WTC11 (cell line): Measurements from ENCODE around the gene ZC3H7B. TPM values are rescaled to one million over a fixed set of nuclear protein-coding genes. Genes with fewer than 3 reads are reported as not detected.

Experiments
- ATAC-seq: fragments of 200-7000 bp; cut with Tn5 transposase; 2 replicates; pipeline ENCODE4 v1.10.0; 2021; ENCODE audit warnings: mild to moderate bottlenecking, moderate library complexity
- CTCF ChIA-PET: fragments of 300-600 bp; sonication (Branson Sonifier 250); formaldehyde crosslinking; loops from one replicate; lab custom pipeline; 2021; ENCODE audit warnings: antibody characterized with exemption; lab: Charles Lee
- POLR2A ChIA-PET: fragments of 350-600 bp; sonication (Branson Sonifier 250); formaldehyde crosslinking; loops from one replicate; lab custom pipeline; 2021; ENCODE audit warnings: antibody characterized with exemption; lab: Charles Lee
- DNase-seq: peaks from one replicate; pipeline ENCODE4 v3.0.0; 2021; ENCODE audit warnings: low spot score
- H3K27ac Mint-ChIP-seq: 2 replicates; pipeline ENCODE4 v1.8.0; 2021; ENCODE audit warnings: mixed read lengths
- H3K27me3 Mint-ChIP-seq: 2 replicates; pipeline ENCODE4 v1.8.0; 2021; ENCODE audit warnings: low read depth, mild to moderate bottlenecking, moderate library complexity, mixed read lengths
- H3K36me3 Mint-ChIP-seq: 2 replicates; pipeline ENCODE4 v1.8.0; 2021; ENCODE audit warnings: mixed read lengths
- H3K4me1 Mint-ChIP-seq: 2 replicates; pipeline ENCODE4 v1.8.0; 2022; ENCODE audit warnings: mixed read lengths
- H3K4me3 Mint-ChIP-seq: 2 replicates; pipeline ENCODE4 v1.8.0; 2021; ENCODE audit warnings: mild to moderate bottlenecking, moderate library complexity, mixed read lengths
- H3K9me3 Mint-ChIP-seq: 2 replicates; pipeline ENCODE4 v1.8.0; 2021; ENCODE audit warnings: mixed read lengths
- CBFB ChIP-seq: sonication (generic); formaldehyde crosslinking; IDR thresholded peaks from 2 replicates; pipeline ENCODE4 v1.8.1; 2022; ENCODE audit warnings: mild to moderate bottlenecking, low read depth, missing genetic modification reagents
- ESRRA ChIP-seq: sonication (generic); formaldehyde crosslinking; IDR thresholded peaks from 2 replicates; pipeline ENCODE4 v1.8.1; 2022; ENCODE audit warnings: mild to moderate bottlenecking, missing genetic modification reagents, borderline replicate concordance
- ETV6 ChIP-seq: sonication (generic); formaldehyde crosslinking; IDR thresholded peaks from 2 replicates; pipeline ENCODE4 v1.8.1; 2022; ENCODE audit warnings: mild to moderate bottlenecking, missing genetic modification reagents
- FOXP1 ChIP-seq: sonication (generic); formaldehyde crosslinking; IDR thresholded peaks from 2 replicates; pipeline ENCODE4 v1.8.0; 2022; ENCODE audit warnings: missing genetic modification reagents, mild to moderate bottlenecking, moderate library complexity, borderline replicate concordance
- GABPB1 ChIP-seq: sonication (generic); formaldehyde crosslinking; IDR thresholded peaks from 2 replicates; pipeline ENCODE4 v1.8.1; 2023; ENCODE audit warnings: mild to moderate bottlenecking, missing genetic modification reagents
- HMGA2 ChIP-seq: fragments of 250-450 bp; sonication (Bioruptor Pico); IDR thresholded peaks from 2 replicates; pipeline ENCODE4 v1.4.0; 2021; ENCODE audit warnings: mild to moderate bottlenecking, moderate library complexity
- NFE2L1 ChIP-seq: sonication (generic); formaldehyde crosslinking; IDR thresholded peaks from 2 replicates; pipeline ENCODE4 v1.8.1; 2023; ENCODE audit warnings: missing genetic modification reagents
- RELA ChIP-seq: sonication (generic); formaldehyde crosslinking; IDR thresholded peaks from 2 replicates; pipeline ENCODE4 v1.8.1; 2022; ENCODE audit warnings: missing genetic modification reagents, mild to moderate bottlenecking, borderline replicate concordance
- RORB ChIP-seq: fragments of 250-450 bp; sonication (Bioruptor Pico); IDR thresholded peaks from 2 replicates; pipeline ENCODE4 v1.9.0; 2021; ENCODE audit warnings: mild to moderate bottlenecking
- TEAD1 ChIP-seq: sonication (generic); formaldehyde crosslinking; IDR thresholded peaks from 2 replicates; pipeline ENCODE4 v1.8.0; 2022; ENCODE audit warnings: mild to moderate bottlenecking, missing genetic modification reagents
- ZNF121 ChIP-seq: sonication (generic); formaldehyde crosslinking; IDR thresholded peaks from 2 replicates; pipeline ENCODE4 v1.8.0; 2023; ENCODE audit warnings: missing genetic modification reagents
- ZNF396 ChIP-seq: fragments of 250-450 bp; sonication (Bioruptor Pico); IDR thresholded peaks from 2 replicates; pipeline ENCODE4 v1.8.0; 2021; ENCODE audit warnings: mild to moderate bottlenecking, moderate library complexity, borderline replicate concordance
- total RNA-seq: library from RNA; stranded (reverse); gene quantifications from 3 replicates; pipeline ENCODE4 v1.2.3, GENCODE V29; 2021
- TF ChIP-seq, protein P1 (sequence below): sonication (generic); formaldehyde crosslinking; conservative IDR thresholded peaks from 2 replicates; pipeline ENCODE4 v1.8.1; 2022; ENCODE audit warnings: mild to moderate bottlenecking, missing genetic modification reagents
- TF ChIP-seq, protein P2 (sequence below): sonication (generic); formaldehyde crosslinking; IDR thresholded peaks from 2 replicates; pipeline ENCODE4 v1.8.0; 2023; ENCODE audit warnings: mild to moderate bottlenecking, missing genetic modification reagents
- TF ChIP-seq, protein P3 (sequence below): sonication (generic); formaldehyde crosslinking; IDR thresholded peaks from 2 replicates; pipeline ENCODE4 v1.8.0; 2022; ENCODE audit warnings: mild to moderate bottlenecking, missing genetic modification reagents
- TF ChIP-seq, protein P4 (sequence below): sonication (generic); formaldehyde crosslinking; conservative IDR thresholded peaks from 2 replicates; pipeline ENCODE4 v1.8.1; 2023; ENCODE audit warnings: mild to moderate bottlenecking, low read depth, missing genetic modification reagents, moderate library complexity

Gene ZC3H7B
- total RNA-seq, 1 experiment from 2014 or later, result 64.7 TPM

DNA sequence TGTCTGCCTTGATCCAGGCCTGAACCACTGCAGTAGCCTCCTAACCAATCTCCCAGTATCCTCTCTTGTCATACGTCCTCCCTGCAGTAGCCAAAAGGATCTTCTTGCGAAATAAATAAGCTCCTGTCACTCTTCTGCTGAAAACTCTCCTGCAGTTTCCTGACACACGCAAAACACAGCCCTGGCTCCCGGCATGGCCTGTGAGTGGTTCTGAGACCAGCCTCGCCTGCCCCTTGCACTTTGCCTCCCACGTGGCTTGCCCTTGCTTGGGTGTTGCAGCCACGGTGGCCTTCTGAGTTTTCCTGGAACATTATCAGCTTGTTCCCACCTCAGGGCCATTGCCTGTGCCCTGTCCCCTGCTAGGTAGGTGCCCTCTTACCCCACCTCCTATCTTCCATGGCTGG, 7.2 kb downstream of the ZC3H7B start:
- ATAC-seq (no peak), DNase-seq (no peak)
- H3K4me3 Mint-ChIP-seq, result no peak overlapping the region
- peaks cover 24% of the 10 kb centered on the region for H3K4me1 Mint-ChIP-seq
- peaks cover 3% of the 10 kb centered on the region; the same call in 1 of the 2 replicates for H3K9me3 Mint-ChIP-seq
- TF ChIP-seq, protein P1, sequence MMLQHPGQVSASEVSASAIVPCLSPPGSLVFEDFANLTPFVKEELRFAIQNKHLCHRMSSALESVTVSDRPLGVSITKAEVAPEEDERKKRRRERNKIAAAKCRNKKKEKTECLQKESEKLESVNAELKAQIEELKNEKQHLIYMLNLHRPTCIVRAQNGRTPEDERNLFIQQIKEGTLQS (CRISPR knock-in tag), result no peak
- TF ChIP-seq RELA (no peak), GABPB1 (peak; percentile 80; the same call in 1 of the 2 replicates)
- TF ChIP-seq, protein P2, sequence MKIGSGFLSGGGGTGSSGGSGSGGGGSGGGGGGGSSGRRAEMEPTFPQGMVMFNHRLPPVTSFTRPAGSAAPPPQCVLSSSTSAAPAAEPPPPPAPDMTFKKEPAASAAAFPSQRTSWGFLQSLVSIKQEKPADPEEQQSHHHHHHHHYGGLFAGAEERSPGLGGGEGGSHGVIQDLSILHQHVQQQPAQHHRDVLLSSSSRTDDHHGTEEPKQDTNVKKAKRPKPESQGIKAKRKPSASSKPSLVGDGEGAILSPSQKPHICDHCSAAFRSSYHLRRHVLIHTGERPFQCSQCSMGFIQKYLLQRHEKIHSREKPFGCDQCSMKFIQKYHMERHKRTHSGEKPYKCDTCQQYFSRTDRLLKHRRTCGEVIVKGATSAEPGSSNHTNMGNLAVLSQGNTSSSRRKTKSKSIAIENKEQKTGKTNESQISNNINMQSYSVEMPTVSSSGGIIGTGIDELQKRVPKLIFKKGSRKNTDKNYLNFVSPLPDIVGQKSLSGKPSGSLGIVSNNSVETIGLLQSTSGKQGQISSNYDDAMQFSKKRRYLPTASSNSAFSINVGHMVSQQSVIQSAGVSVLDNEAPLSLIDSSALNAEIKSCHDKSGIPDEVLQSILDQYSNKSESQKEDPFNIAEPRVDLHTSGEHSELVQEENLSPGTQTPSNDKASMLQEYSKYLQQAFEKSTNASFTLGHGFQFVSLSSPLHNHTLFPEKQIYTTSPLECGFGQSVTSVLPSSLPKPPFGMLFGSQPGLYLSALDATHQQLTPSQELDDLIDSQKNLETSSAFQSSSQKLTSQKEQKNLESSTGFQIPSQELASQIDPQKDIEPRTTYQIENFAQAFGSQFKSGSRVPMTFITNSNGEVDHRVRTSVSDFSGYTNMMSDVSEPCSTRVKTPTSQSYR, result no peak
- H3K36me3 Mint-ChIP-seq, result peaks cover 18% of the 10 kb centered on the region
- POLR2A ChIA-PET, result no interaction called here
- peak overlapping the region; percentile 39 for H3K27ac Mint-ChIP-seq
- CTCF ChIA-PET, result interaction anchor here (1.5 kb wide), 1 partner anchor 71 kb away, joined by 5 read pairs; no protein-coding TSS in a partner anchor
- no peaks in the 10 kb centered on the region for H3K27me3 Mint-ChIP-seq

DNA sequence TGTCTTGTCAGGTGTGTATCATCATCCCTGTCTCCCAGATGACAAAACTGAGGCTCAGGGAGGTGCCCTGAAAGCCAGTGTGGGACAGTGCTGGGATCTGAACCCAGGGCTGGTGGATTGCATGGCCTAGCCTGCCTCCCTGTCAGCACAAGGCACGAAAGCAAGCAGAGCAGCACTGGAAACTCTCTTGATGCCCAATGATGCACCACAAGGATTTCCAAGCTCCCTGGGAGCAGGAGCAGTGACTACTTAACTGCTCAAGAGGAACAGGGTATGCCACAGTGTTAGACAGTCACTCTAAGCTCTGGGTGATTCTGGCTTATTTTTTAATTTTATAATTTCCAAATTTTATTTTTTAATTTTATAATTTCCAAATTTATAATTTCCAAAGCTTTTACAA, 9.0 kb downstream of the ZC3H7B start:
- Mint-ChIP-seq H3K4me3 (no peak overlapping the region), H3K27ac (no peak overlapping the region), H3K4me1 (peaks cover 19% of the 10 kb centered on the region), H3K27me3 (no peaks in the 10 kb centered on the region), H3K36me3 (peaks cover 12% of the 10 kb centered on the region), H3K9me3 (peaks cover 3% of the 10 kb centered on the region; the same call in 1 of the 2 replicates)
- TF ChIP-seq HMGA2 (CRISPR knock-in tag) (no peak), RORB (CRISPR knock-in tag) (no peak), NFE2L1 (CRISPR knock-in tag) (no peak), ESRRA (CRISPR knock-in tag) (no peak), FOXP1 (no peak), TEAD1 (CRISPR knock-in tag) (no peak), ZNF121 (CRISPR knock-in tag) (no peak), ETV6 (CRISPR knock-in tag) (no peak), ZNF396 (CRISPR knock-in tag) (no peak)
- TF ChIP-seq, protein P3, sequence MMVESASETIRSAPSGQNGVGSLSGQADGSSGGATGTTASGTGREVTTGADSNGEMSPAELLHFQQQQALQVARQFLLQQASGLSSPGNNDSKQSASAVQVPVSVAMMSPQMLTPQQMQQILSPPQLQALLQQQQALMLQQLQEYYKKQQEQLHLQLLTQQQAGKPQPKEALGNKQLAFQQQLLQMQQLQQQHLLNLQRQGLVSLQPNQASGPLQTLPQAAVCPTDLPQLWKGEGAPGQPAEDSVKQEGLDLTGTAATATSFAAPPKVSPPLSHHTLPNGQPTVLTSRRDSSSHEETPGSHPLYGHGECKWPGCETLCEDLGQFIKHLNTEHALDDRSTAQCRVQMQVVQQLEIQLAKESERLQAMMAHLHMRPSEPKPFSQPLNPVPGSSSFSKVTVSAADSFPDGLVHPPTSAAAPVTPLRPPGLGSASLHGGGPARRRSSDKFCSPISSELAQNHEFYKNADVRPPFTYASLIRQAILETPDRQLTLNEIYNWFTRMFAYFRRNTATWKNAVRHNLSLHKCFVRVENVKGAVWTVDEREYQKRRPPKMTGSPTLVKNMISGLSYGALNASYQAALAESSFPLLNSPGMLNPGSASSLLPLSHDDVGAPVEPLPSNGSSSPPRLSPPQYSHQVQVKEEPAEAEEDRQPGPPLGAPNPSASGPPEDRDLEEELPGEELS, result no peak
- DNase-seq (no peak), ATAC-seq (no peak)
- ChIA-PET CTCF (no interaction called here), POLR2A (no interaction called here)

DNA sequence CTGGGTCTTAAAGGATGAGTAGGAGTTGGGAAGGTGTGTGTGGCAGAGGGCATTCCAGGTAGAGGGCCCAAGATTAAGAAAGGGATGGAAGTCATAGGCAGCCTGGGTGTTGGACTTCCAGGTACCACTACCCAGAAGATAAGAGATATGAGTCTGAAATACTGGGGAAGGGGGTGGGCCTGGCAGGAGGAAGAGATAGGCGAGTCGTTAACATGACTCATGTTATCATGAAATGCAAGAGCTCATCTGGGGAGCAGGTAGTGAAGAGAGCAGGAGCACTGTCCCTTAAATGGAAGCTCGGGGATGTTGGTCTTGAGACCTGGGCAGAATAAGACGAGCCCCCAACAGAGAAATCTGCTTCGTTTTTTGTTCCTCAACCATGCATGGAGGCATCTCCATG, 10.2 kb downstream of the ZC3H7B start:
- POLR2A ChIA-PET, result interaction anchor here (0.6 kb wide), 1 partner anchor 68 kb away, joined by 3 read pairs; no protein-coding TSS in a partner anchor
- Mint-ChIP-seq H3K27ac (peak overlapping the region; percentile 42; the same call in 1 of the 2 replicates), H3K4me3 (no peak overlapping the region), H3K4me1 (peaks cover 19% of the 10 kb centered on the region), H3K27me3 (no peaks in the 10 kb centered on the region), H3K9me3 (peaks cover 3% of the 10 kb centered on the region; the same call in 1 of the 2 replicates), H3K36me3 (peaks cover 12% of the 10 kb centered on the region)
- CTCF ChIA-PET, result interaction anchor here (1.5 kb wide), 1 partner anchor 74 kb away, joined by 4 read pairs; no protein-coding TSS in a partner anchor
- TF ChIP-seq, protein P4, sequence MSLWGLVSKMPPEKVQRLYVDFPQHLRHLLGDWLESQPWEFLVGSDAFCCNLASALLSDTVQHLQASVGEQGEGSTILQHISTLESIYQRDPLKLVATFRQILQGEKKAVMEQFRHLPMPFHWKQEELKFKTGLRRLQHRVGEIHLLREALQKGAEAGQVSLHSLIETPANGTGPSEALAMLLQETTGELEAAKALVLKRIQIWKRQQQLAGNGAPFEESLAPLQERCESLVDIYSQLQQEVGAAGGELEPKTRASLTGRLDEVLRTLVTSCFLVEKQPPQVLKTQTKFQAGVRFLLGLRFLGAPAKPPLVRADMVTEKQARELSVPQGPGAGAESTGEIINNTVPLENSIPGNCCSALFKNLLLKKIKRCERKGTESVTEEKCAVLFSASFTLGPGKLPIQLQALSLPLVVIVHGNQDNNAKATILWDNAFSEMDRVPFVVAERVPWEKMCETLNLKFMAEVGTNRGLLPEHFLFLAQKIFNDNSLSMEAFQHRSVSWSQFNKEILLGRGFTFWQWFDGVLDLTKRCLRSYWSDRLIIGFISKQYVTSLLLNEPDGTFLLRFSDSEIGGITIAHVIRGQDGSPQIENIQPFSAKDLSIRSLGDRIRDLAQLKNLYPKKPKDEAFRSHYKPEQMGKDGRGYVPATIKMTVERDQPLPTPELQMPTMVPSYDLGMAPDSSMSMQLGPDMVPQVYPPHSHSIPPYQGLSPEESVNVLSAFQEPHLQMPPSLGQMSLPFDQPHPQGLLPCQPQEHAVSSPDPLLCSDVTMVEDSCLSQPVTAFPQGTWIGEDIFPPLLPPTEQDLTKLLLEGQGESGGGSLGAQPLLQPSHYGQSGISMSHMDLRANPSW (CRISPR knock-in tag), result no peak
- no peak for TF ChIP-seq CBFB
- DNase-seq, result no peak
- ATAC-seq, result no peak
